ENCODE results near the gene CMYA5.
"Not testable (repeated sequence)": the region's sequence is repeated elsewhere in the genome, so short reads cannot be mapped to it uniquely, and the experiment has no call there.

CMYA5 gene

DNA sequence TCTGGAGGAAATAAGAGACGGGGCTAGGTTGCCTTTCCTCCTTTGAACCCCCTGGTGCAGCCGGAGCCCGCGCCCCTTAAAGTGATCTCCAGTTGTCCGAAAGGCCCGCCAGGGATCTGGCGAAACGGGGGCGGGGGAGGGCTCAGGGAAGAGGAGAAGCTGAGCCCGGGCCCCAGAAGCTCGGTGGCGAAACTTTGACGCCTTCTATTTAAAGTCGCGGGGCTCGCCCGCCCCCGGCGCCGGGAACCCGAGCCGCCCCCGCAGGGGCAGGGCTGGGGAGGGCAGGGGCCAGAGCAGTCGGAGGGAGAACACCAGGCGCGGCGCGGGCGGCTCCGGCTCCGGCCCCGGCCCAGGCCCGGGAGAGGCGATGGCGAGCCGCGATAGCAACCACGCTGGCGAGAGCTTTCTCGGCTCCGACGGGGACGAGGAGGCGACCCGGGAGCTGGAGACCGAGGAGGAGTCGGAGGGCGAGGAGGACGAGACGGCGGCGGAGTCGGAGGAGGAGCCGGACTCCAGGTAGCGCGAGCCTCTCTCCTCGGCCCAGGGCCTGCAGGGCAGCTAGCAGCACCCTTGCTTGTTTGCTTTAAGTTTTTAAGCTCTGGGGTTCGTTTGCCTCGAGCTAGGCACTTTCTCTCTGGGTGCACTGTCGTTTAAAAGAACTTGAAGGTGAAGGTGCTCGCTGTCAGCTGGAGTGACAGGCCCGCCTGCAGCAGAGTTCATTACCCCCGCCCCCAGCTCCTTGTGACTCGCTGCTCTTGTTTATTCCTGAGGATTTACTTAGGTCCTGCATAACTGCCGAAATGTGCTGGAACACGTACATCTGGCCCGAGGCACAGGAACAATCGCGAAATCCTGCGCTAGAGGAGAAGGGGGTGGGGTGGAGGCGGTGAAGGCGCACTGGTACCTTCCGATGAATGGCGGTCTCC, at the start of gene CMYA5:
CMYA5 (plus strand) TSS at position 296 of the 926 bp plus-strand sequence; CDS start at position 368, 72 bp downstream.
- DNase-seq (ENCODE audit: low read depth in 2 of 2) = no peak

DNA sequence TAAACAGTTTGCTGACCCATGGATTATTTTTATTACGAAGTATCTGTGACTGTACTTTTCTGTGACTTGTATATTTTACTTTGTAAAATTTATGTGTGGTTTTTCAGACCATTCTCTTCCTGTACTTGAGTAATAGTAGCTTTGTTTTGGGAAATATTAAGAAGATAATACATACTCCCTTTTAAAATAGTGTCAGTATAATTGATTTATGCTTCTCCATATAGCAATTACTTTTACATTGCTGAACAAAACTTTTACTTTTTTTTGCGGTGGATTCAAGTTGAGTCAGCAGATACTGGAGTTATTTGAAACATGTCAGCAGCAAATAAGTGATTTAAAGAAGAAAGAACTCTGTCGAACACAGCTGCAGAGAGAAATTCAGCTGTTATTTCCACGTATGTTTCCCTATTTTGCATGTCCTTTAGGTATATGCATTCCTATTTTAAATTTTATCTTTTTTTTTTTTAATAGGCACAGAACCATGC, 49.0 kb upstream of the CMYA5 start:
- no peak for DNase-seq (ENCODE audit: low read depth in 2 of 2)

DNA sequence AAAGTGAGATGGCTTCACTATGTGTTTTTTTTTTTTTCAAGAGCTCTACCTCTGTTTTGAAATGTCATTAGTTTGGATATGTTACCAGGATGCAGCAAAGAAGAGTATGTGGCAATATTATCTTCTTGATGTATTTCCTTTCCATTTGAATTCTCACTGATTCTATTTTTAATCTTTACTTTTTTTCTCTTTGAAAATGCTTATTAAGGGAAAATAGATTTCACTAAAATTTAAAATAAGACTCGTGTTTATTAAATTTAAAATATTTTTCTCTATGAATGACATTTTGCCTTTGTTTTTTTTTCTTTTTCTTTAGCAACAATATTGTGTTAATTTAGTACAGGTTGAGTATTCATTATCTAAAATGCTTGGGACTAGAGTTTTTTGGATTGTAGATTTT, 48.2 kb upstream of the CMYA5 start:
- DNase-seq (ENCODE audit: low read depth in 2 of 2) = no peak

DNA sequence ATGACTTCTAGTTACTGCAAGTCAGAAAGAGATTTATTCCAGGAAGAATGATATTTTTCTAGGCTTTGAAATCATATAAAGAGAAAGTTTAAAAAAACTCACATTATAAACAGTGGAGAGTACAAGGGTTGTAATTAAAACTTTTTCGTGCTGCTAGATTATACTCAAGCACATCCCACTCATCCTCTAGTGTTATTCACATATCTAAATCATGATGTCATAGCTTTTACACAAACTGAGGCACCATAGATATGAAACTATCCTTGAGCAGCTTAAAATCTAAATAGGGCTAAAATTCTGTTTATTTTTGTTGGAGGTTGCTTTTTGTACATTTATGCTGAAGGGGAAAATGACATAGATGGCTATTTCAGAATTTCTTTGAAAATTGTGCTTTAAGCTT, 47.4 kb upstream of the CMYA5 start:
- no peak for DNase-seq (ENCODE audit: low read depth in 2 of 2)

DNA sequence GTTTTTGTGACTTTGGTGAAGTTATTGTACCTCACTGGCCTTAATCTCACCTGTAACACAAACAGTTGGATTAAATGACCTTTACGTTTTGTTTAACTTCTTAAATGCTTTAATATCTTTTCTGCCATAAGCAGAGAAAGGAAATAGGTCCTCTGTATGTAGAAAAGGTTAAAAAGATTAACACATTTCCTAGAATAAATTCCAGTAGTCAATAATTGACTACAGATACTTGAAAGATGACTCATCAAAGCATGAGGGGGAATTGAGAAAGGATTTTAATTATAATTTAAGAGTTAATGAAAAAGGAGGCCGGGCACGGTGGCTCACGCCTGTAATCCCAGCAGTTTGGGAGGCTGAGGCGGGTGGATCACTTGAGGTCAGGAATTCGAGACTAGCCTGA, 35.8 kb upstream of the CMYA5 start:
- DNase-seq (ENCODE audit: low read depth in 2 of 2) = no peak

DNA sequence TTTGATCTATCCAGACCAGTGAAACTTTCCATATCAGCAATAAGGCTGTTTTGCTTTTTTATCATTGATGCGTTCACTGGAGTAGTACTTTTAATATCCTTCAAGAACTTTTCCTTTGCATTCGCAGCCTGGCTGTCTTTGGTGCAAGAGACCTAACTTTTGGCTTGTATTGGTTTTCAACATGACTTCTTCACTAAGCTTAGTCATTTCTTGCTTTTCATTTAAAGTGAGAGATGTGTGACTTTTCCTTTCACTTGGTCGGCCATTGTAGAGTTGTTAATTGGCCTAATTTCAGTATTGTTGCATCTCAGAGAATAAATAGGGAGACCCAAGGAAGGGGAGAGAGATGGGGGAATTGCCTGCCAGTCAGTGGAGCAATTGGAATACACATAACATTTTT, 26.4 kb upstream of the CMYA5 start:
- DNase-seq (ENCODE audit: low read depth in 2 of 2) = no peak

DNA sequence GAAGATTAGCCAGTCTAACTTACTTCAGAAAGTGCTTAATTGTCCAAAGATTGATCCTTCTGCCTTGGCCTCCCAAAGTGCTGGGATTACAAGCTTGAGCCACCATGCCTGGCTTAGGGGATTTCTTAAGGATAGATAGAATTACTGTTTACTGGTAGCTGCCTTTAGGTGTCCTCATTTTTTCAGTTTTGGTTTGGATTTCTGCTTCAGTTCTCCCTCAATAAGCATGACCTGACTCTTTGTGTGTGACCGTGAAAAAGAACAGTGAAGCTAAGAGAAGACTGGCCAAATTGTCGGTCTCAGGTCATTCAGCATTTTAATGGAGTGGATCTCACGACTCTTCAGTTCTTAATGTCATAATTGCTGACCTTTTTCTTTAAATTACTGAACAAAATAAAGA, 22.9 kb upstream of the CMYA5 start:
- no peak for DNase-seq (ENCODE audit: low read depth in 2 of 2)

DNA sequence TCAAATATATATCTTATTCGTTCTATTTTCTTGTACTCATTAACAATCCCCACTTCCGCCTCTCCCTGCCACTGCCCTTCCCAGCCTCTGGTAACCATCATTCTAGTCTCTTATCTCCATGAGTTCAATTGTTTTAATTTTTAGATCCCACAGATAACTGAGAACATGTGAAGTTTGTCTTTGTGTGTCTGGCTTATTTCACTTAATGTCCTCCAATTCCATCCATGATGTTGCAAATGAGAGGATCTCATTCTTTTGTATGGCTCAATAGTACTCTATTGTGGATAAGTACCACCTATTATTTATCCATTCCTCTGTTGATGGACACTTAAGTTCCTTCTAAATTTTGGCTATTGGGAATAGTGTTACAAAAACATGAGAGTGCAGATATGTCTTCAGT, 17.2 kb upstream of the CMYA5 start:
- no peak for DNase-seq (ENCODE audit: low read depth in 2 of 2)

DNA sequence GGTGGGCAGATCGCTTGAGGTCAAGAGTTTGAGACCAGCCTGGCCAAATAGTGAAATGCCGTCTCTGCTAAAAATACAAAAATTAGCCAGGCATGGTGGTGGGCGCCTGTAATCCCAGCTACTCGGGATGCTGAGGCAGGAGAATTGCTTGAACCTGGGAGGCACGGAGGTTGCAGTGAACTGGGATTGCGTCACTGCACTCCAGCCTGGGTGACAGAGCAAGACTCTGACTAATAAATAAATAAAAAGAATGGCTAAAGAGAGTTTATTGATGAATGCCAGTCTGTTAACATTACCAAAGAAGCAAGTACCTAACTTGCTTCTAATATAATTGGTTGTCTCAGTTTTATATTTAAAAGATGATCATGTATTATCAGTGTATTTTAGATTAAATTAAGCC, 13.3 kb upstream of the CMYA5 start:
- DNase-seq (ENCODE audit: low read depth in 2 of 2) = not testable (repeated sequence)

DNA sequence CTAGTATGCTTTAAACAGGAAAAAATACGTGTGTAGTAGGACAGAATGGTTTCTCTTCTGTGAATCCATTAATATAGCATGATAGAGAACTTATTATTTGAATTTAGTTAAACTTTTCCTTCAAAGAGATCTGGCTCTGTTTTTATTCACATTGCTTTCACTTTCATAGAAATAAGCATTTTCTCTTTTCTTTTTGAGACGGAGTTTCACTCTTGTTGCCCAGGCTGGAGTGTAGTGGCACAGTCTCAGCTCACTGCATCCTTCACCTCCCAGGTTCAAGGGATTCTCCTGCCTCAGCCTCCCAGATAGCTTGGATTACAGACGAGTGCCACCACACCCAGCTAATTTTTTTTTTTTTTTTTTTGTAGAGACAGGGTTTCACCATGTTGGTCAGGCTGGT, 7.5 kb upstream of the CMYA5 start:
- not testable (repeated sequence) for DNase-seq (ENCODE audit: low read depth in 2 of 2)

DNA sequence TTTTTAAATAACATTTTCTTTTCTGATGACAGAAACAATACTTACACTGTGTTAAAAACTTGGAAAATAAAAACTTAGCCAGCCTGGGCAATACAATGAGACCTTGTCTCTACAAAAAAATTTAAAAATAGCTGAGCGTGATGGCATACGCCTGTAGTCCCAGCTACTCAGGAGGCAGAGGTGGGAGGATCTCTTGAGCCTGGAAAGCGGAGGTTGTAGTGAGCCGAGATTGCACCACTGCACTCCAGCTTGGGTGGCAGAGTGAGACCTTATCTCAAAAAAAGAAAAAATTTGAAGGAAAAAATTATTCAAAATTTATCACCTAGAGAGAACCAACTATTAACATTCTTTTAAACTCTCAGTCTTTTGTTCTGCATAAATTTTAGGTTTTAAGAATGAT, 4.9 kb upstream of the CMYA5 start:
- DNase-seq (ENCODE audit: low read depth in 2 of 2) = no peak

DNA sequence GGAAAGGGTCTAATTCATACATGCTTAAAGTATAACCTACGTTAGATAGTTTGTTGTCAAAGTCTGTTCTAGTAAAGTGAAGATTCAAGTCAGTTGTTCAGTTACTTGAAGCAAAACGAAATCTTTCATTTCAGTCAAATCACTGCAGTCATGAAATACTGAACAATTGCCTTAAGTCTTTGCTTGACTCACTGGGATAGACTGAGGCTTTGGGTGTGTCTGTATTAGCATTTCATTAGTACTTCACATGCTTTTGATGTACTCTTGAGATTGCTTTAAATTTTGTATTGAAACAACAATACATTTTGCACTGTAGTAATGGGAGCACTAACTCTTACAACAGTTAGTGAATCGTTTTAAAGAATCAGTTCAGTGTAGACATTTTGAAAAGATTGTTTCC, 4.0 kb upstream of the CMYA5 start:
- no peak for DNase-seq (ENCODE audit: low read depth in 2 of 2)

DNA sequence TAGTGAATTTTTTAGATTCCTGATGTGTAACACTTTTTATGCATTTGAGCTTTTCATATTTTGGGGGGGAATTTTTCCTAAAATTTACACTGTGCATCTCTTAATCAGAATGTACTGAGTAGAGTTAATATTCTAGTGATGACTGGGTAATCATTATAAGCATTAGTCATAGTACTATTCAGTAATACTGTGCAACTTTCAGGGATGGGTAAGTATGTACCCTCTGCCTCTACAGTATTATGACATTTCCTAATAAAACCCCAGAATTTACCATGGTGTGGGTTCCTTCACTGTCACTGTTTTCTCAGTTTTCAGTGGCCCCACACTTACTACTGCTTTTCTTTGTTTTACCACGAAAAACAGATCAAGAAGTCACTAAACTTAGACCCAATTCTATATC, 2.8 kb upstream of the CMYA5 start:
- no peak for DNase-seq (ENCODE audit: low read depth in 2 of 2)

DNA sequence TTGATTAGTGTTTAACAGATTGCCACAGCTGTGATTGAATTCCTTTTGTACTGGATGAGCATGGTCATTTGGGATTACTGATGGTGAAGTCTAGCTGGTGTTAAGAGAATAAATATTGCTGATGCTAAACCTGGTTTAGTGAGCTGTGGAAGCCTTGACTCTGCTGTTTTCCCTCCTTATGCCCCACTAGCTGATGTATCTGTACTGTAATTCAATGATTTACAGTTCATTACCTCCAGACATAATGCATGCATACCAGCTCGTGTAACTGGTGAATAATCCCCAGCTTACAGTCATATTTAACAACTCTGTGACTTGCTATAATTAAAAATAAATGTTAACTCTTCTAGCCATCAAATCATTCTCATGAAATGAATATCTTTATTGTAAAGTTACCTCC, 1.7 kb upstream of the CMYA5 start:
- no peak for DNase-seq (ENCODE audit: low read depth in 2 of 2)

DNA sequence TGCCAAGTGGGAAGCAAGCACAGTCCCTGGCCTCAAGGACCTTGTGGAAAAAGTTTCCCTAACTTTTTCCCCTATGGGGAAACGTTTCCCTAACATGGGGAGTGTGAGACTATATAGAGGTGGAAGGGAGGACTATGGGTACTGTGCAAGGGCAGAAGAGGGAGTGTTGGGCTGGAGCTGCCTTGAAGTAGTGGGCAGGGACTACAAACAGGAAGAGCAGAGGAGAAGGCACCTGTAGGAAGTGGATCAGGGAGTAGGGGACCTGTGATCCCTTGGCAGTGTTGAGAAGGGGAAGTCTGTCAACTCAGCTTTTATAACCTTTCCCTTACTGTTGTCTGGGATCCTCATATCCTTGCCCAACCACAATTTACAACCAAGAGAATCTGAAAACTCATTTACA, 1.4 kb downstream of the CMYA5 start:
- no peak for DNase-seq (ENCODE audit: low read depth in 2 of 2)

DNA sequence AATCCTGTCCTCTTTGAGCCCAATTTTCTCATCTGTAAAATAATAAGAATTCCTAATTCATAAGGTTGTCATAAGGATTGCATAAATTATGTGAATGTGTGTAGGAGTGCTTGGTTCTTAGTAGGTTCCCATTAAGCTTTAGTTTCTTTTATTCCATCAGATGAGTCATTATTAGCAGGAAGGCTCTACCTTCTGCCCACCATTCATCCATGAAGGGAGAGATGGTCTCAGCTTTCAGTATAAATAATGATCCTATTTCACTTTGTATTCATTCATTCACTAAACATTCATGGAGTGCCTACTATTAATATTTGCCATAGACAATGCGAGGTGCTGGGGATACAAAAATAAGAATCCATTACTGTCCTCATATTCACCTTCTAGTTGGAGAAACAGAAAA, 3.0 kb downstream of the CMYA5 start:
- DNase-seq (ENCODE audit: low read depth in 2 of 2) = no peak

DNA sequence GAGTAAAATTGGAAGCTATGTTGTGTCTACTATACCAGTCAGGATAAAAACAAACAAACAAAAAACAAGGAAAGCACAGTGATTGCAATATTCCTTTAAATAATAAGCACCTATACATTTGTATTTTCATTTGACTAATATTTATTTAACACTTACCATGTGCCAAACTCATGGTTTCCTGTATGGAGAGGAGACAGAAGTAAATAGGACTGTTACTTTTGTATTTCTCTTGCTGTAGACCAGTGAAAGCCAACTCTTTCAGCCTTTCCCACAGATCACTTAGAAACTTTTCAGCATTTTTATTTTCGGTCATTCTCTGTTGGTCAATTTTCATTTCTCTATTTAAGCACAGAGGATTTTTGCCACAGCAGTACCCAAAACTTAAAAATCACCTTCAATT, 4.5 kb downstream of the CMYA5 start:
- no peak for DNase-seq (ENCODE audit: low read depth in 2 of 2)

DNA sequence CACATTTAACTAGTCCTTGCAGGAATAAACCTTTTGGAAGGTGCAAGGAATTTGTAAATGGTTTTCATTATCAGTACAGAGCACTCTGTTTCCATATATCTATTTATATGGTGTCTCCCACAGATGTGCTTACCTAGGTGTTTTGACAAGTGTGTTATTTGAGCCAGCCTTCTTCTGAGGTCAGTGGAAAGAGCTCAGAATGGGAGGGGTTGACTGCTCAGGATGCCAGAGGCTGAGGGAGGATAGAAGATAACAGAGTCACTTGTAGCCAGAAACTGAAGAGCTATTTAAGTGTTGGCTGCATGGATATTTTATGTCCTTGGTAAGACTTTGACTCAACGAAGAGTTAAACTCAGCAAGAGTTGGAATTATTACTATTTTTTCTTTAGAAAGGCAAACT, 5.0 kb downstream of the CMYA5 start:
- no peak for DNase-seq (ENCODE audit: low read depth in 2 of 2)

DNA sequence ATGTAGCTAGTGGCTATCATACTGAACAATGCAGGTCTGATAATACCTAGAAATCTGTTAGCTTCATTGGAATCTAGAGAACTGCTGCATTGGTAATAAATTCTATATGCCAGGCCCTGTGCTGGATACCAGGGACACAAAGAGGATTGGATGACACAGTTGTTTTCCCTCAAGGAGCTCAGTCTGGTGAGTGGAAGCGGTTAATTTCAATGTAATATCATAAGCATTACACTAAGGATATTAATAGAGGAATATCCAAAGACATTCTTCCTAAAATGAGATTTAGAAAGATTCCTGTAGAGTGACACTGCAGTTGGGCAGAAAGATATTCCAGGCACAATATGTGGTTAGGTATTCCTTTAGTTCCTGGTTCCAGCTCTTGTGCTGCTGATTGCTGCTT, 5.9 kb downstream of the CMYA5 start:
- no peak for DNase-seq (ENCODE audit: low read depth in 2 of 2)

DNA sequence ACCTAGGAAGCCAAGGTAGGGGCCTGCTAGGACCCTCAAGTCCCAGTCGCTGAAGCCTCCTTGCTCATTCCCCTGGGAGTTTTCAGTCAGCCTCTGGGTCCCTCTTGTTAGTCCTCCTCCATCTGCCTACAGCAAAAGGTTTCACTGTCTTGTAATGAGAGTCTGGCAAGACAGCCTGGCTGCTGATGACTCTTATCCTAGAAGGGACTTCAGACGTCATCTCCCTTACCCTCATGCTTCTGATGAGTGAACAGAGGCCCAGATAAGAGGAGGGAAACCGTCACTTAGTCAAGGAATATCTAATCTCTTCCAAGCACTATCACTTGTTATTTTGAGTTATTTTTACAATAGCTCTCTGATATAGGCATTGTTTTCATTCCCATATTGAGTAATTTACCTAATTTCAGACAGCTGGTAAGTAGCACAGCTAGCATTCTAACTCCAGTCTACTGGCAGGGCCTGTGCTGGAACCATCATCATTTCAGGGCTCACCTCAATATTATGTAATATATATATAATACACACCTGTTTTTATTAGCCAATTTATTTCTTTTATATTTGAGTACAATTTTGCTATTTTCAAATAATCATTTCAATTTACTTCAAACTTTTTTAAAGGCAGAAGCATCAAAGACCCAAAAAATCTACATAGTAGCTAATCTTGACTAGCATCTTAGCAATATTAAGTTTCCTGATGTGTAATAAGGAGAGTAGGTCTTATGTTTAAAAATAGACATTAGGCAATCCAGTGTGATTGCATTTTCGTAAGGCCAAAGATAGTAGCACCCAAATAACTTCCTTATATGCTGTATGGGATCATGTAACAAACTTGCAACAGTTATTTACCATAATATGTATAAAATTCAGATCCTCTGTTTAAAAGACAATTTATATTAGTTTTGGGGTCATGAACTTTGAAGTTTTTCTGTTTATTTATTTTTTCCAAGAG, 7.9 kb downstream of the CMYA5 start:
- DNase-seq (ENCODE audit: low read depth in 2 of 2) = no peak

DNA sequence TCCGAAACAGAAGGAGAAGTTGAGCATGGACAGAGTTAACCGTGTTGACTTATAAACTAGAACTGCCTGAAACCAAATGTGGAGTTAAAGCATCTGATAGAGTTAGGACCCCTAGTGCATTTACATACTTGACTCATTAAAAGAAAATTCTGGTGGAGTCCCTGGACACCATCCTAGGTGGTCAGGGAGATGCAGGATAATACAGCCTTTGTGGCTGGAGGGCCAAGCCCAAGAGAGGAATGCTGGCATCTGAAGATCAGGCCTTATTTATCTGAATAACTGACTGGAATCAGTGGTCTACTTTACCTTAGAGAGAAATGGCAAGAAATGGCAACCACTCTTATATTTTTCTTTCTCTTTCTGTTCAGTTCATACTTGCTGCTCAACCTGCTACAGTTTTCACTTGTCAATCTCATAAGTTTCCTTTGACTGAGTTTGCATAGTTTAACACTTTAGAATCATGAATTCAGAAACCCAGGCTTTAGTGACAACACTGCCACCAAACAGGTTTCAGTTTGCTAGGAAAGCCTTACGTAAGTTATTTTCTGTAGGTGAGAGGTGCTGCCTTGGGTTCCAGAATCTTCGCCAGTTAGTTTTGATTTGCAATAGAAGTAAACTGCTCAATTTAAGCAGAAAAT, 10.2 kb downstream of the CMYA5 start:
- no peak for DNase-seq (ENCODE audit: low read depth in 2 of 2)

Measured in stimulated activated CD4-positive, alpha-beta T cell treated with anti-CD3 and anti-CD28 coated beads, Interleukin-1b, Interleukin-23, amount 100 ng/mL, for 4 hours (primary cell).